K562 (cell line): ENCODE data around the gene SLC7A6. TPM values are rescaled to one million over a fixed set of nuclear protein-coding genes. Genes with fewer than 3 reads are reported as not detected.

Source experiments
- ATF7 ChIP-seq: fragments of 450-650 bp; IDR thresholded peaks from 2 replicates; pipeline ENCODE4 v1.7.1; 2014; ENCODE audit warnings: mild to moderate bottlenecking, moderate library complexity
- CHCHD3 ChIP-seq: fragments of 250-450 bp; sonication (Bioruptor Pico); IDR thresholded peaks from 2 replicates; pipeline ENCODE4 v2.1.2; 2022; ENCODE audit warnings: mild to moderate bottlenecking
- ETV1 ChIP-seq: fragments of 450-650 bp; conservative IDR thresholded peaks from 2 replicates; pipeline ENCODE4 v1.6.1; 2016; ENCODE audit warnings: missing genetic modification characterization, control low read depth, low read depth, missing compliant biosample characterization
- FOXK2 ChIP-seq, 2 experiments: fragments of 450-650 bp; IDR thresholded peaks in 1 of 2; conservative IDR thresholded peaks in 1 of 2; 2 replicates each; pipeline ENCODE4 v1.6.1; 2016; ENCODE audit warnings: low read depth in 2 of 2, mild to moderate bottlenecking in 1 of 2
- HDGF ChIP-seq: fragments of 450-650 bp; IDR thresholded peaks from 2 replicates; pipeline ENCODE4 v1.6.1; 2016
- MAFF ChIP-seq: IDR thresholded peaks from 2 replicates; pipeline ENCODE4 v1.6.1; 2012; ENCODE audit warnings: low read length, improper control_type of control experiment
- MYC ChIP-seq, 2 experiments: fragments of 250-450 bp in 1 of 2; sonication (Bioruptor Pico) in 1 of 2; IDR thresholded peaks; 2 replicates each; pipeline versions ENCODE4 v1.5.1 to v1.6.1; 2012 to 2021; ENCODE audit warnings: low read depth in 2 of 2, borderline replicate concordance in 1 of 2, improper control_type of control experiment in 1 of 2, low read length in 1 of 2, mild to moderate bottlenecking in 1 of 2, moderate library complexity in 1 of 2
- NRF1 ChIP-seq, 2 experiments: fragments of 450-650 bp; IDR thresholded peaks in 1 of 2; conservative IDR thresholded peaks in 1 of 2; 2 replicates each; pipeline ENCODE4 v1.6.1; 2014; ENCODE audit warnings: mild to moderate bottlenecking in 2 of 2
- PCBP1 ChIP-seq: fragments of 200-400 bp; formaldehyde crosslinking; IDR thresholded peaks from 2 replicates; pipeline ENCODE4 v1.6.1; 2018; ENCODE audit warnings: mild to moderate bottlenecking, low read depth, low read length; ENCODE audit not compliant: poor library complexity, severe bottlenecking
- PTRF ChIP-seq: fragments of 450-650 bp; IDR thresholded peaks from 2 replicates; pipeline ENCODE4 v1.6.1; 2016; ENCODE audit warnings: mild to moderate bottlenecking, missing genetic modification characterization, missing compliant biosample characterization
- SAFB2 ChIP-seq: fragments of 200-400 bp; formaldehyde crosslinking; IDR thresholded peaks from 2 replicates; pipeline ENCODE4 v1.6.1; 2018; ENCODE audit warnings: borderline replicate concordance, low read length, low read depth, moderate library complexity; ENCODE audit not compliant: severe bottlenecking
- SMAD3 ChIP-seq: fragments of 450-650 bp; formaldehyde crosslinking; conservative IDR thresholded peaks from 2 replicates; pipeline ENCODE4 v1.4.0; 2020; ENCODE audit warnings: mild to moderate bottlenecking
- SMC3 ChIP-seq: conservative IDR thresholded peaks from 2 replicates; pipeline ENCODE4 v1.6.1; 2011; ENCODE audit warnings: low read depth, low read length, improper control_type of control experiment; ENCODE audit not compliant: insufficient read depth
- SP2 ChIP-seq: IDR thresholded peaks from 2 replicates; pipeline ENCODE4 v1.6.1; 2011; ENCODE audit warnings: mild to moderate bottlenecking, low read depth, low read length, moderate library complexity; ENCODE audit not compliant: poor library complexity, severe bottlenecking; ENCODE audit errors: extremely low read depth
- SUPT5H ChIP-seq: fragments of 450-650 bp; IDR thresholded peaks from 2 replicates; pipeline ENCODE4 v1.6.1; 2016
- TAF9B ChIP-seq: fragments of 450-650 bp; IDR thresholded peaks from 2 replicates; pipeline ENCODE4 v1.6.1; 2018; ENCODE audit warnings: mild to moderate bottlenecking; ENCODE audit not compliant: partially characterized antibody
- TCFL5 ChIP-seq: fragments of 250-450 bp; sonication (Bioruptor Pico); conservative IDR thresholded peaks from 2 replicates; pipeline ENCODE4 v1.6.1; 2021; ENCODE audit warnings: mild to moderate bottlenecking, moderate library complexity, matching md5 sums
- XRCC3 ChIP-seq: fragments of 450-650 bp; IDR thresholded peaks from 2 replicates; pipeline ENCODE4 v1.6.1; 2017; ENCODE audit warnings: mild to moderate bottlenecking, moderate library complexity
- ZNF24 ChIP-seq: fragments of 450-650 bp; IDR thresholded peaks from 2 replicates; pipeline ENCODE4 v1.6.1; 2016
- ZNF274 ChIP-seq: IDR thresholded peaks from 2 replicates; pipeline ENCODE4 v1.6.1; 2011; ENCODE audit warnings: low read depth, mild to moderate bottlenecking, low read length, moderate library complexity, borderline replicate concordance
- ZNF316 ChIP-seq: fragments of 450-650 bp; IDR thresholded peaks from 2 replicates; pipeline ENCODE4 v1.6.1; 2016
- polyA plus RNA-seq, 8 experiments: library from polyadenylated mRNA; depleted of rRNA in 4 of 8; stranded (reverse) in 5 of 8; unstranded in 3 of 8; fragments of >200 nt; fragmentation: Nextera tagmentation in 2 of 8; fragmentation: Illumina TruSeq in 1 of 8; extraction: Ambion mirVana in 2 of 8; extraction: Trizol in 1 of 8; gene quantifications; 2 replicates each; pipeline versions ENCODE4 v1.2.1 to v1.2.3, GENCODE V29; 2011 to 2014; ENCODE audit warnings: inconsistent platforms in 1 of 8, missing spikeins in 1 of 8
- total RNA-seq, 7 experiments: library from RNA; depleted of rRNA in 6 of 7; stranded (reverse); fragments of >200 nt in 6 of 7; fragmentation: Illumina TruSeq in 2 of 7; extraction: Trizol in 2 of 7; gene quantifications; 2 replicates each; pipeline versions ENCODE4 v1.2.1 to v1.2.3, GENCODE V29; 2011 to 2021; ENCODE audit warnings: low replicate concordance in 1 of 7
- TF ChIP-seq, protein P1 (sequence below): fragments of 450-650 bp; IDR thresholded peaks from 2 replicates; pipeline ENCODE4 v1.6.1; 2016; ENCODE audit warnings: antibody characterized with exemption
- TF ChIP-seq, protein P2 (sequence below): sonication (generic); formaldehyde crosslinking; IDR thresholded peaks from 2 replicates; pipeline ENCODE4 v1.8.0; 2022; ENCODE audit warnings: mild to moderate bottlenecking, missing genetic modification reagents

SLC7A6 gene
- total and polyA plus RNA-seq, 9 of the 15 experiments (the other 6 are each of a cell fraction or from before 2014, with no cell fraction given): 12.6 to 60.1 (median 29.8) TPM

DNA sequence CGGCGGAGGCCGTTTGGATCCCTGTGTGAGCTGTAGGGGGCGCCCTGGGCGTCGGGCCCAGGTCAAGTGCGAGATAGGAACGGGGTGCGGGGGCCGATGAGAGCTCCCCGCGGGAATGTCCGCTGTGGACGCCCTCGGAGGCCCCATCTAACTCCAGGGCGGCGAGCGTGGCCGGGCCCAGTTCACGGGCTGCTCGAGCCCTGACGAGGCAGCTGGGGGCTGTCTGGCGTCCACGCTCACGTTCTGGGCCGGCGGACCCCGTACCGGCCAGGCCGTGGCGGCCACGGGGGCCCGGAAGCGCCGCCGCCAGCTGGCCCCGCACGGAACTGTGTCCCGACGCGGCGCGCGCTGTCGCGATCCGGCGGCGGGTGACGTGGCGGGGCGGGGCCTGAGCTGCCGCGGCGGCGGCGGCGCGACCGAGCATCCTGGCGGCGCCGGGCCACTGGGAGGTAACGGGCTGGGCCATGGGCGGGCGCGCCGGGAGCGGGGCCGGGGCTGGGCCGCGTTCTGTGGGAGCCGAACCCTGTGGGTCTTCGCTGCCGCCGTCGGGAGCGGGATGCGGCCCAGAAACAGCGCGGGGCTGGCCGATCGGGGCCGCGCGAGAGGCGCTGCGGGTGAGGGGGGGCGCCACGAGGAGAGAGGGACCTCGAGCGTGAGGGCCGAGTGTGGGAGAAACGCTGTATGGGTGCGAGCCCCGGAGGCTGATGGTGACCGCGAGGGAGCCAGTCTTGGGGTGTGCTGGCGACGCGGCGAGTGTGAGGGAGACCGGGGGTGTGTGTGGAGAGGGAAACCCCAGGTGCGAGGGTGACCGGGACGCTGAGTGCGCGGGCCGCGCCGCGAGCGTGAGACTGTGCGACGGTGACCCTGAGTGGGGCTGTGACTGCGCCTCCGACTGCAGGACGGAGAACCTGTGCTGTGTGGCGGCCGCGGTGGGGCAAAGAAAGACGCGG is at the start of gene SLC7A6 (continued):
- TF ChIP-seq MYC (IDR thresholded peaks at IDR 0.05; ENCODE audit: low read depth, low read length): peak; percentile 57
- peak; percentile 81 for TF ChIP-seq MYC (CRISPR knock-in tag; IDR thresholded peaks at IDR 0.05; ENCODE audit: borderline replicate concordance, low read depth)
- TF ChIP-seq, protein P1, sequence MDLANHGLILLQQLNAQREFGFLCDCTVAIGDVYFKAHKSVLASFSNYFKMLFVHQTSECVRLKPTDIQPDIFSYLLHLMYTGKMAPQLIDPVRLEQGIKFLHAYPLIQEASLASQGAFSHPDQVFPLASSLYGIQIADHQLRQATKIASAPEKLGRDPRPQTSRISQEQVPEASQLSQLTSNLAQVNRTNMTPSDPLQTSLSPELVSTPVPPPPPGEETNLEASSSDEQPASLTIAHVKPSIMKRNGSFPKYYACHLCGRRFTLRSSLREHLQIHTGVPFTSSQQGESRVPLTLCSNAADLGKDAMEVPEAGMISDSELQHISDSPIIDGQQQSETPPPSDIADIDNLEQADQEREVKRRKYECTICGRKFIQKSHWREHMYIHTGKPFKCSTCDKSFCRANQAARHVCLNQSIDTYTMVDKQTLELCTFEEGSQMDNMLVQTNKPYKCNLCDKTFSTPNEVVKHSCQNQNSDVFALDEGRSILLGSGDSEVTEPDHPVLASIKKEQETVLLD: peak; percentile 65
- TF ChIP-seq TAF9B: no peak
- TF ChIP-seq HDGF: no peak
- TF ChIP-seq SMC3: no peak; the same call in 1 of the 2 replicates
- peak; percentile 69 to 74 for TF ChIP-seq NRF1 (conservative IDR thresholded peaks at IDR 0.05 in 1 of 2, IDR thresholded peaks at IDR 0.05 in 1 of 2)
- TF ChIP-seq ZNF24: peak; percentile 54; the same call in 1 of the 2 replicates
- no peak for TF ChIP-seq PTRF (tag)
- TF ChIP-seq XRCC3: no peak
- TF ChIP-seq ZNF274: 0 out of 2 replicates have a peak, but pooled peaks have one; percentile 27
- TF ChIP-seq SMAD3: 0 out of 2 replicates have a peak, but pooled peaks have one; percentile 39
- TF ChIP-seq FOXK2 (conservative IDR thresholded peaks at IDR 0.05 in 1 of 2, IDR thresholded peaks at IDR 0.05 in 1 of 2; ENCODE audit: low read depth in 2 of 2): no peak
- TF ChIP-seq SUPT5H: peak; percentile 37
- no peak for TF ChIP-seq SP2
- no peak for TF ChIP-seq CHCHD3 (CRISPR knock-in tag)
- no peak for TF ChIP-seq ZNF316
- TF ChIP-seq ATF7: peak; percentile 90
- no peak for TF ChIP-seq TCFL5 (CRISPR knock-in tag)
- no peak for TF ChIP-seq MAFF
- TF ChIP-seq SAFB2: no peak
- TF ChIP-seq ETV1 (tag): peak; percentile 68
- peak; percentile 27 for TF ChIP-seq PCBP1
- TF ChIP-seq, protein P2, sequence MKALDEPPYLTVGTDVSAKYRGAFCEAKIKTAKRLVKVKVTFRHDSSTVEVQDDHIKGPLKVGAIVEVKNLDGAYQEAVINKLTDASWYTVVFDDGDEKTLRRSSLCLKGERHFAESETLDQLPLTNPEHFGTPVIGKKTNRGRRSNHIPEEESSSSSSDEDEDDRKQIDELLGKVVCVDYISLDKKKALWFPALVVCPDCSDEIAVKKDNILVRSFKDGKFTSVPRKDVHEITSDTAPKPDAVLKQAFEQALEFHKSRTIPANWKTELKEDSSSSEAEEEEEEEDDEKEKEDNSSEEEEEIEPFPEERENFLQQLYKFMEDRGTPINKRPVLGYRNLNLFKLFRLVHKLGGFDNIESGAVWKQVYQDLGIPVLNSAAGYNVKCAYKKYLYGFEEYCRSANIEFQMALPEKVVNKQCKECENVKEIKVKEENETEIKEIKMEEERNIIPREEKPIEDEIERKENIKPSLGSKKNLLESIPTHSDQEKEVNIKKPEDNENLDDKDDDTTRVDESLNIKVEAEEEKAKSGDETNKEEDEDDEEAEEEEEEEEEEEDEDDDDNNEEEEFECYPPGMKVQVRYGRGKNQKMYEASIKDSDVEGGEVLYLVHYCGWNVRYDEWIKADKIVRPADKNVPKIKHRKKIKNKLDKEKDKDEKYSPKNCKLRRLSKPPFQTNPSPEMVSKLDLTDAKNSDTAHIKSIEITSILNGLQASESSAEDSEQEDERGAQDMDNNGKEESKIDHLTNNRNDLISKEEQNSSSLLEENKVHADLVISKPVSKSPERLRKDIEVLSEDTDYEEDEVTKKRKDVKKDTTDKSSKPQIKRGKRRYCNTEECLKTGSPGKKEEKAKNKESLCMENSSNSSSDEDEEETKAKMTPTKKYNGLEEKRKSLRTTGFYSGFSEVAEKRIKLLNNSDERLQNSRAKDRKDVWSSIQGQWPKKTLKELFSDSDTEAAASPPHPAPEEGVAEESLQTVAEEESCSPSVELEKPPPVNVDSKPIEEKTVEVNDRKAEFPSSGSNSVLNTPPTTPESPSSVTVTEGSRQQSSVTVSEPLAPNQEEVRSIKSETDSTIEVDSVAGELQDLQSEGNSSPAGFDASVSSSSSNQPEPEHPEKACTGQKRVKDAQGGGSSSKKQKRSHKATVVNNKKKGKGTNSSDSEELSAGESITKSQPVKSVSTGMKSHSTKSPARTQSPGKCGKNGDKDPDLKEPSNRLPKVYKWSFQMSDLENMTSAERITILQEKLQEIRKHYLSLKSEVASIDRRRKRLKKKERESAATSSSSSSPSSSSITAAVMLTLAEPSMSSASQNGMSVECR: peak; percentile 83; the same call in 1 of the 2 replicates
